ENCODE data around the gene SUPT7L.

SUPT7L gene

GRCh38 chr2:27672723-27673486, 9.5 kb upstream of the SUPT7L start:
- no peak for DNase-seq (ENCODE audit: low spot score)

GRCh38 chr2:27671235-27671634, 7.8 kb upstream of the SUPT7L start:
- TF ChIP-seq CTCF (IDR thresholded peaks at IDR 0.05; ENCODE audit: extremely low read depth, insufficient read depth, missing control alignments): no peak
- no peak for DNase-seq (ENCODE audit: low spot score)
- in situ Hi-C loops (cut with MboI; ENCODE audit: low pct_unique_long_range_greater_than_20kb, low sequenced_read_pairs, unreplicated experiment): no loop called here

More at GRCh38 chr2:27672723-27673486, 9.5 kb upstream of the SUPT7L start:
- TF ChIP-seq CTCF (IDR thresholded peaks at IDR 0.05; ENCODE audit: extremely low read depth, insufficient read depth, missing control alignments): no peak
- in situ Hi-C loops (cut with MboI; ENCODE audit: low pct_unique_long_range_greater_than_20kb, low sequenced_read_pairs, unreplicated experiment): no loop called here

GRCh38 chr2:27667446-27667845, 4.0 kb upstream of the SUPT7L start:
- no peak for TF ChIP-seq CTCF (IDR thresholded peaks at IDR 0.05; ENCODE audit: extremely low read depth, insufficient read depth, missing control alignments)
- in situ Hi-C loops (cut with MboI; ENCODE audit: low pct_unique_long_range_greater_than_20kb, low sequenced_read_pairs, unreplicated experiment): no loop called here
- no peak for DNase-seq (ENCODE audit: low spot score)

GRCh38 chr2:27664622-27665363, 1.4 kb upstream of the SUPT7L start:
- DNase-seq (ENCODE audit: low spot score): no peak
- TF ChIP-seq CTCF (IDR thresholded peaks at IDR 0.05; ENCODE audit: extremely low read depth, insufficient read depth, missing control alignments): no peak

GRCh38 chr2:27664154-27664574, 750 bp upstream of the SUPT7L start:
- in situ Hi-C loops (cut with MboI; ENCODE audit: low pct_unique_long_range_greater_than_20kb, low sequenced_read_pairs, unreplicated experiment): no loop called here
- TF ChIP-seq CTCF (IDR thresholded peaks at IDR 0.05; ENCODE audit: extremely low read depth, insufficient read depth, missing control alignments): no peak
- peak; percentile 17 for DNase-seq (ENCODE audit: low spot score)

More at GRCh38 chr2:27664622-27665363, 1.4 kb upstream of the SUPT7L start:
- in situ Hi-C loops (cut with MboI; ENCODE audit: low pct_unique_long_range_greater_than_20kb, low sequenced_read_pairs, unreplicated experiment): no loop called here

- TF ChIP-seq CTCF (IDR thresholded peaks at IDR 0.05; ENCODE audit: extremely low read depth, insufficient read depth, missing control alignments): no peak
- in situ Hi-C loops (cut with MboI; ENCODE audit: low pct_unique_long_range_greater_than_20kb, low sequenced_read_pairs, unreplicated experiment): no loop called here
- DNase-seq (ENCODE audit: low spot score): no peak
These were observed 2.0 kb downstream of the SUPT7L start for GRCh38 chr2:27661371-27661770.

All from GM13977 (cell line).